GM18519 (cell line): ENCODE results near the gene CSNK1G1.
"Not testable (repeated sequence)": the region's sequence is repeated elsewhere in the genome, so short reads cannot be mapped to it uniquely, and the experiment has no call there.

Experiments
- ATAC-seq: cut with Tn5 transposase; IDR thresholded peaks from one replicate; pipeline ENCODE4 v1.9.1; 2021; ENCODE audit warnings: mild to moderate bottlenecking, moderate library complexity; ENCODE audit not compliant: unreplicated experiment, low FRiP score

CSNK1G1 gene

DNA sequence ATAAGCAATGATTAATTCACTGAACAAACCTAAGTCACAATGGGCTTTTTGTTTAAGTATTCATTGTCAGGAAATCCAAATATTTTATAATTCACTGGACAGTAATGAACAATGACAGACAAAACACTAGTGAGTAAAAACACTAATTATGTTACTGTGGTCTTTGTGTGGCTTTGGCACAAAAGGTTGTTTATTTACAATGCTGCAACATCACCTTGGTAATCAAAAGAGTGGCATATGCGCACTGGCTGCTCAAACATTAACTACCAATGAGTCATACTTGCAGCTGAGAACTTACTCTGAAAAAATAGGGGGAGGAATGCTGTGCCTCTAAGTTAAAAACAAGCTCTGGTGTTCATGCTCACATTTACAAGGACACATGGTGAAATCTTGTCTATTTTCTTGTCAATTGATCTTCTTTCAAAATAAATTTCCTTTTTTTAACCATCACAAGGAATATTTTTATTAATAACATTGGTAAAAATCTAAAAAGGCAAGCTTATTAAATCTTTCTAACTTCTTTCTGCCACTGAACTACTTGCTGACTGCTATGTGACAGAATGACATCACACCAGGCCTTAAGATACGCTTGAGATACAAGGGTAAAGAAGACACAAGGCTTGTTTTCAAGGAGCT, 107.9 kb downstream of the CSNK1G1 start:
- ATAC-seq: peak; percentile 39

GRCh38 chr15:64247535-64247905, 108.5 kb downstream of the CSNK1G1 start:
- ATAC-seq: no peak

- ATAC-seq: peak; percentile 76
Measured at GRCh38 chr15:64246364-64247189, 109.4 kb downstream of the CSNK1G1 start.

DNA sequence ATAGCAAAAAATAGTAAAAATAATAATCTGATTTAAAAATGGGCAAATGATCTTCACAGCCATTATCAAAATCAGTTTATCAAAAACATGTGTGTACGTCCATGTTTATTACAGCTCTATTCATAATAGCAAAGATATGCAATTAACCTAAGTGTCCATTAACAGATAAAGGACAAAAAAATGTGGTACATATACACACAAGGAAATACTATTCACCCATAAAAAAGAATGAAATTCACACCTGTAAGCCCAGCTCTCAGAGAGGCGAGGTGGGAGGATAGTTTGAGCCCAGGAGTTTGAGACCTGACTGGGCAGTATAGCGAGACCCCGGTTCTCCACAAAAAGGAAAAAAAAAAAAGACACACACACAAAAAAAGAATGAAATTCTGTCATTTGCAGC, 110.6 kb downstream of the CSNK1G1 start:
- ATAC-seq: no peak

DNA sequence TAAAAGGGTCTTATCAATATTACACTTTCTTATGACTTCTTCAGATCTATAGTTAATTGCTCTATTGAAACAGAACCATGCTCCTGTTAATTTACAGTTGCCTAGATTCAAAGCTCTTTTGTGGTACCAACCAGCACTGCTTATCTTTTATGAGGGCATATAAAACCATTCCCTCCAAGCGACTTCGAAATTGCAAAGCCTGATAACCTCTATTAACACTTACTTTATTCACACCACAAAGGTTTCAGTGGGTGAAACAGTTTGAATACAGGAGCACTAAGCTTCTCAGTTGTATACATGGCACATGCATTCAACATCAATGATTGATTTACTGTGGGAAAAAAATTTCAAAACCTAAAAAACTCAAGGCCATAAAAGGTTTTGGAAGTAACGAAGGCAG, 118.3 kb downstream of the CSNK1G1 start:
- ATAC-seq: no peak

DNA sequence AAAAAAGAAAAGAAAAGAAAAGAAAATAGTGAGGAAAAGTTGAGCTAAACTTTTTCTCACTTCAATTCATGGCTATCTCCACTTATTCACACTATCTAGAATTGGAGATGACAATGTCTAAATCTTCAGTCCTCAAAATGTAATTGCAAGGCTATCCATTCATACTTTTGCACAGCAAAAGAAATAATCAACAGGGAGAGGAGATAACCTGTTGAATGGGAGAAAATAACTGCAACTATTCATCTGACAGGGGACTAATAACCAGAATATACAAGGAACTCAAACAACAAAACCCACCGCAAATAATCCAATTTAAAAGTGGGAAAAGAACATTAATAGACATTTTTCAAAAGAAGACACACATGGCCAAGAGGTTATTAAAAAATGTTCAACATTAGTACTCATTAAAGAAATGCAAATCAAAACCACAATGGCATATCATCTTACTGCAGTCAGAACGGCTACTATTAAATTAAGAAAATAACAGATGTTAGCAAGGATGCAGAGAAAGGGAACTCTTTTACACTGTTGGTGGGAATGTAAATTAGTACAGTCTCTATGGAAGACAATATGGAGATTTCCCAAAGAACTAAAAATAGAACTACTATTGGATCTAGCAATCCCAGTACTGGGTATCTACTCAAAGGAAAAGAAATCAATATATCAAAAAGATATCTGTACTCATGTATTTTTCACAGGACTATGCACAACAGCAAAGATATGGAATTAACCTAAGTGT, 119.6 kb downstream of the CSNK1G1 start:
- ATAC-seq: no peak

GRCh38 chr15:64235552-64235951, 120.4 kb downstream of the CSNK1G1 start:
- no peak for ATAC-seq

DNA sequence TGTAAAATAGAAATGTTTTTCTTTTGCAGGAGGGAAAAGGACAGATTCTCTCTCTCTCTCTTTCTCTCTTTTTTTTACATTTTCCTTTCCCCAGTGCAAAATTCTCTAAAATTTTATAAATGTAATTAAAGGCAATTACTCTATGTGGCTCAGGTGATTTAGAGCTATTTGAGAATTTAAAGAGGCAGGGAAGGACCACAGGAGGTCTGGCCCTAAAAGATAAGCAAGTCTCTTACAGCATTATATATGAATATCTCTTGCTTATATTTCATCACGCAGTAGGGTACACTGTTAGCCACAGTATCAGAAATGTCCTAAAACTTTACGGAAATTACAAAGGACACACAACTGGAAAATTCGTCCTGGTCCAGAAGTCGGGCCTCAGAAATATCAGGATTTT, 122.7 kb downstream of the CSNK1G1 start:
- ATAC-seq: no peak

GRCh38 chr15:64232400-64232799, 123.6 kb downstream of the CSNK1G1 start:
- no peak for ATAC-seq

DNA sequence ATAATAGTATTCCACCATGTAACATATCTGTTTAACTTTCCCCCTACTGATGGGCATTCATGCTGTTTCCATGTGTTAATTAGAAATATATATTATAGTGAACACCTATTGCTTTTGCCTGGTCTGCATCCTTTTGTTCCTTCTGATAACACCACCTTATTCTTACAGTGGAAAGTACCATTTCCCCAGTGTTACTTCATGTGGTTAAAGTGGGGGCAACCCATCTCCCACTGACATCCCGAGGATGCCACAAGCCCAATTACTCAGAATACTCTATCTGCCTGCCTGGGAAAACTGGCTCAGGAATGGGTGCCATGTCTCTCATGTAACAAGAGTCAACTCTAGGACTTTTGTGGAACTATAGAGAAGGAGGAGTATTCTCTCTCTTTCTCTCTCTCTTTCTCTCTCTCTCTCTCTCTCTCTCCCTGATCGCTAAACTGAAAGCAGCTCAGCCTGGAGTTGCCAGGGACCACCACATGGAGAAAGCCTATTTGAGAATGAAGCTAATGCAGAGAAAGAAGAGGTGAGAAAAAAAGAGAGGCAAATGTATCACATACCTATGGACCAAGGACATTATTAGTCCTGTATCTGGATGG, 126.7 kb downstream of the CSNK1G1 start:
- no peak for ATAC-seq

GRCh38 chr15:64225804-64226203, 130.2 kb downstream of the CSNK1G1 start:
- no peak for ATAC-seq

DNA sequence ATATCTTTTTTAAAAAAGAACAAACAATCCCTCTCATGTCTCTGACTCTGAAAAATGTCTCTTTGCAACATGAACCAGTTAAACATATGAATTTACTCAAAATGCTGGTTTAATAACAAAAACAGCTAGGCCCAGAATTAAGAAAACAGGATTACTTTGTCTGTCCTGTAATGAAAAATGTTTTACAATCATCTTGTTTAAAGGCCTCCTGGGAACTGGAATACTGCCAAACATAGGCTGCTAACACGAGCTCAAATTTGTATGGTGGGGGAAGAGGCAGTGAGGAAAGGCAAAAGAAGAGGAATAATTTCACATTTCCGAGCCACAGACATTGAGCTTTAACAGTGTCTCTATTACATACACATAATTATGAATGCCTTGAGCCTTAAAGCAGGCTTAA, 131.5 kb downstream of the CSNK1G1 start:
- ATAC-seq: no peak

- no peak for ATAC-seq
Measured at GRCh38 chr15:64223882-64224281, 132.1 kb downstream of the CSNK1G1 start.

DNA sequence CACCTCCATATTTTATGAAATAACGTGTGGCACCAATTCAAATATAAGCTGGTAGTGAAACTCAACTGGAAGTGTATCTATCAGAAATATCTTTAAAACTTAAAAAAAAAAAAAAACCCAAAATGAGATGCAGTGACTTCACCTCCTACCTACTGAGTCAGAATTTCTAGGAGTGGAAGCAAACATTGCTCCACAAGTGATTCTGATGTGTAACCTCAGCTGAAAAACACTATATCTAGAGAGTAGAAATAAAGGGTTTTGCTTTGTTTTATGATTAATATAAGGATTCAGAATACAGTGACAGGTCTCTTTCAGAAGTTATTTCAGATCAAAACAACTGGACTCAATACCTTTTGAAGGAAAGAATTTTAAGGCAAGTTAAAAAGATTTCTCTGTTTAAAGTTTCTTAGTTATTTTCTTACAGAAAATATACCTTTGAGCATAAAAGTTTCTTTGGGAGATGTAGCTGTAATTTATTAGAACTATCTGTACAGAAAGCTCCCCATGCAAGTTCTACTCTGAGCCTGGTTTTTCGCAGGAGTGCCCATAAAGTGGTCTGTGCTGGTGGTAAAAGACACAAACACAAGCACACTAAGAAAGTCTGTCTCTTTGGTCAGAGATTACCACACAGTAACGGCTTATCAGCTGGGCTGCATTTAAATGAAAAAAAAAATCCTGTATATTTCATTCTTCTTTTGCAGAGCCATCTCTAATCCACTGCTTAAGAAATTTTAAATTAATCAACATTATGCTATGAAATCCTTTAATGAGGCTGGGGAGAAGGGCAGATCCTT, 133.2 kb downstream of the CSNK1G1 start:
- ATAC-seq: no peak

DNA sequence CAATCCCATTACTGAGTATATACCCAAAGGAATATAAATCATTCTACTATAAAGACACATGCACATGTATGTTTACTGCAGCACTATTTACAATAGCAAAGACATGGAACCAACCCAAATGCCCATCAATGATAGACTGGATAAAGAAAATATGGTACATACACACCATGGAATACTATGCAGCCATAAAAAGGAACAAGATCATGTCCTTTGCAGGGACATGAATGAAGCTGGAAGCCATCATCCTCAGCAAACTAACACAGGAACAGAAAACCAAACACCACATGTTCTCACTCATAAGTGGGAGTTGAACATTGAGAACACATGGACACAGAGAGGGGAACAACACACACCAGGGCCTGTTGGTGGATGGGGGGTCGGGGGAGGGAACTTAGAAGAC, 134.1 kb downstream of the CSNK1G1 start:
- ATAC-seq: not testable (repeated sequence)

GRCh38 chr15:64217429-64217750, 138.6 kb downstream of the CSNK1G1 start:
- ATAC-seq: not testable (repeated sequence)

DNA sequence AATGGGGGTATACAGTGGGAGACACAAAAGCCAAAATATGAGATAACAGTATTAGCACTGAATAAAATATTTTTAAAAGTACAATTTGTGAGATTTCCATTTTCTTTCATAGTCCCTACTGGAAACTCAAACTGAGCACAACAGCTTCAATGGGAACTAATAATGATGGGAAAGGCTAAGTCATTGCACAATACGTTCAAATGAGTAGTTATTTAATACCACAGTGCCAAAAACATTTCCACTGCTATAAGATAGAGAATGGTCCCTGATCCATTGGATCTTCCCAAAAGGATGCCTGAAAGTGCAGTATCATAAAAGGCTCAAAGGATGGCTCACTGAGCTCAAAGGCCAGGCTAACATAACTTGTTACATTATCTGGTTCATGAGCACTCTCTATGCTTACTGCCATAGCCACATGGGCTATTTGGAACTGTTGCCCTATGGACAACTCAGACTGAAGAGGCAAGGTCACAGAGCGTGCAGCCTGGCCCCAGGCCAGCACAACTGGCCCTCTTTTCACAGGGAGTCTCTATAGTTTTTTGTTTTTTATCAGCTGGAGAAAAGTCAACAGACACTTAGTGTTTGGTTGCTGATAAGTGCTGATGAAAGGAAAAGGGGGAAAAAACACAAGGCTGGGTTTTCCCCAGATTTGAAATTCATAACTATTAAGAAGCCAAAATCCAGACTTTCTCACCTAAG, 139.1 kb downstream of the CSNK1G1 start:
- no peak for ATAC-seq

DNA sequence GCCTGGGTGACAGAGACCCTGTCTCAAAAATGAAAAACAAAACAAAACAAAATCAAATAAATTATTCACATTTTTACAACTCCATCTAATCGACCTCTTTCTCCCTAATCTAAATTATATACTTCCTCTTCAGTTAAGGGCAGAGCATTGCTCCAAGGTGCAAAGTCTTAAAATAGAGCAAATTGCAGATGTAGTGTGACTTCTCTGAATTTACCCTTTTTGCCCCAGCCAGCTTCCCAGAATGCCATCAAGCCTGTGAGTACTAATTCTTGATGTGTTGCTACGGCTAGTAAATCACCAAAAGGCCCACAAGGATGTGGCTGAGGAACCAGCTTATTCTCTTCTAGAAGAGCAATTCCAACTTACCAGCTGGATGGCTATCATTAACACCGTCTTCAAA, 139.8 kb downstream of the CSNK1G1 start:
- ATAC-seq: no peak

DNA sequence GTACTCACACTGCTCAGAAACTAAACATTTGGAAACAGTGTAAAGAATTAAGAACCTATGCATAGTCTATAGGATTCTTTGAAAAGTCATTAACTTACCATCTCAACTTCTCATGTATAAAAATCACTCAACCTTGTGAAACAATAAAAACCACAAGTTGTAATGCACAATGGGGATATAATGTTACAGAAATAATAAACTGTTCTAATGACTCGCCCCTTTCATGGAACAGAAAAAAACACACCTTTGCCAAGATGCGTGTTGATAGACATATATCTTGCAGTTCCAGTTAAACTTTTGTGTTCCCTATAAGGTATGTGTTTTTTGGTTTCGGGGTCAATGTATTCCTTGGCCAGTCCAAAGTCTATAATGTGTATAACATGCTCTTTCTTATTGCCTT, 142.3 kb downstream of the CSNK1G1 start:
- no peak for ATAC-seq

DNA sequence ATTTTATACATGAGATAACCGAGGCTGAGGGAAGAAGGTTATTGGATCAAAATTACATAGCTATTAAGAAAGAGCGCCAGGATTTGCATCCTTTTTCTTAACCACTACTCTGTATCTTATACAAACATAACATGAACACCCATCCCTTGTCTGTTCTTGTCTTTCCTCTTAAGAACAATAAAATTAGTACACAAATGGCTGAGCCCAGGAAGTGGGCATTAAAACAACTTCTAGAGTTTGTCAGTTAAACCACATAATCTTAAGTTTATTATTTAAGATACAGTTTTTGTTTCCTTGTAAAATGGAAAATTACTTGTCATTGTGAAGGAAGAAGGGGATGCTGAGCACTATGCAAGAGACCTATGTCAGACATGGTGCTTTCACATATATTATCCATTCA, 144.3 kb downstream of the CSNK1G1 start:
- no peak for ATAC-seq
